Esophagus muscularis mucosa (tissue), 4 donors: ENCODE results near the gene PRR5L. TPM values are rescaled to one million over a fixed set of nuclear protein-coding genes. Genes with fewer than 3 reads are reported as not detected.

Source experiments
- DNase-seq: peaks from one replicate; pipeline ENCODE4 v3.0.0-alpha.2; 2017; ENCODE audit errors: extremely low spot score
- H3K27ac ChIP-seq, 4 donors: fragments of 200-600 bp; sonication (generic); replicated peaks in 1 of 4; 1 replicate in 3 of 4; 2 replicates in 1 of 4; pipeline ENCODE4 v1.5.1; 2016 to 2019; ENCODE audit warnings: mild to moderate bottlenecking in 1 of 4
- H3K27me3 ChIP-seq, 4 donors: fragments of 200-600 bp; sonication (generic); one replicate each; pipeline versions ENCODE4 v1.5.1 to v1.6.0; 2016 to 2019
- H3K36me3 ChIP-seq, 4 donors: fragments of 200-600 bp; sonication (generic); one replicate each; pipeline ENCODE4 v1.5.1; 2016 to 2019
- H3K4me1 ChIP-seq, 4 donors: fragments of 200-600 bp; sonication (generic); one replicate each; pipeline ENCODE4 v1.5.1; 2016 to 2019
- H3K4me3 ChIP-seq, 4 donors: fragments of 200-600 bp; sonication (generic); 1 replicate in 2 of 4; 2 replicates in 2 of 4; pipeline ENCODE4 v1.5.1; 2016 to 2019; ENCODE audit warnings: mild to moderate bottlenecking in 4 of 4, moderate library complexity in 1 of 4
- H3K9me3 ChIP-seq, 4 donors: fragments of 200-600 bp; sonication (generic); 1 replicate in 3 of 4; 2 replicates in 1 of 4; pipeline ENCODE4 v1.5.1; 2016 to 2019
- CTCF ChIP-seq, 3 experiments: fragments of 200-600 bp in 2 of 3; fragments of 450-650 bp in 1 of 3; sonication (generic) in 2 of 3; IDR thresholded peaks; one replicate each; pipeline ENCODE4 v1.5.1; 2017 to 2019; ENCODE audit warnings: antibody characterized with exemption in 3 of 3, mild to moderate bottlenecking in 2 of 3, moderate library complexity in 1 of 3
- EP300 ChIP-seq: sonication (generic); formaldehyde crosslinking; IDR thresholded peaks from one replicate; pipeline ENCODE4 v1.6.1; 2017; ENCODE audit warnings: antibody characterized with exemption
- POLR2A ChIP-seq: fragments of 450-650 bp; IDR thresholded peaks from one replicate; pipeline ENCODE4 v1.6.1; 2017; ENCODE audit warnings: antibody characterized with exemption, moderate library complexity, mild to moderate bottlenecking, low read depth
- POLR2AphosphoS5 ChIP-seq, 2 donors: sonication (generic); formaldehyde crosslinking; IDR thresholded peaks; one replicate each; pipeline ENCODE4 v1.6.1; 2017; ENCODE audit warnings: antibody characterized with exemption in 2 of 2
- WGBS: methylation state at CpG from one replicate; pipeline ENCODE4 v1.1.5; 2018; 5-methylcytosine and 5-hydroxymethylcytosine counted together
- intact Hi-C: fragments of 100-400 bp; cut with DNase I; formaldehyde crosslinking; loops from one replicate; pipeline ENCODE4 v1.15.1; 2023
- total RNA-seq, 4 donors: library from RNA; depleted of rRNA; stranded (reverse); fragments of >200 nt; gene quantifications; one replicate each; pipeline versions ENCODE4 v1.1.0 to v1.2.1, GENCODE V29; 2016

The PRR5L gene
- total RNA-seq, 4 donors from 2014 or later = 1.7 to 9.6 (median 3.1) TPM

DNA sequence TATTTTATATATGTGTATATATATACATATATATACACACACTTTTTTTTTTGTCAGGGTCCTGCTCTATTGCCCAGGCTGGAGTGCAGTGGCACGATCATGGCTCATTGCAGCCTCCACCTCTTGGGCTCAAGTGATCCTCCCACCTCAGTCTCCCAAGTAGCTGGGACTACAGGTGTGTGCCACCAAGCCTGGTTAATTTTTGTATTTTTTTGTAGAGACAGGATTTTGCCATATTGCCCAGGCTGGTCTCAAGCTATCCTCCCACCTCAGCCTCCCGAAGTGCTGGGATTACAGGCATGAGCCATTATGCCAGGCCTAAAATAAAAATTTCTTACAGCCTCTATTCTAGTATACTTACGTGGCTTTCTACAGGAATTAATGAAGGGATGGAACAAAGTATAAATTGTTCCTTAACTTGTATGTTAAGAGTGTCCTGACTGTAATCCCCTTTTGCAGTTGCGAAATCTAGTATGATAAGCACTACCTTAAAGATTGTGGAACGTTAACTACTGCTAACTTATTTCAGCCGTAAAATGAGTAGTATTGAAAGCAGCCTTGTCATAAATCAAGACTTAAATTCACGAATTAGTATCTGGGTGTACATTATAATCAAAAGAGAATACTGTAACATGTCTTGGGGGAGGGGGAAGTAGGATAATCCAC lies 211.9 kb downstream of the PRR5L start:
- 69% methylated on average over 7 of the region's 7 CpGs for WGBS
- intact Hi-C loops = no loop called here
- Histone ChIP-seq H3K27me3 (no peaks in the 10 kb centered on the region), H3K4me1 (peaks cover 5 to 44% (median 30%) of the 10 kb centered on the region in 4 donors), H3K4me3 (peak overlapping the region in 3 of 4 donors; percentile 0 to 90 (median 71)), H3K27ac (peak overlapping the region in 3 of 4 donors; percentile 90 to 91 (median 91)), H3K36me3 (no peaks in the 10 kb centered on the region), H3K9me3 (no peaks in the 10 kb centered on the region)
- DNase-seq = no peak
- TF ChIP-seq POLR2A = no peak
- TF ChIP-seq POLR2AphosphoS5 (IDR thresholded peaks at IDR 0.05) = no peak
- TF ChIP-seq CTCF (IDR thresholded peaks at IDR 0.05) = no peak
- TF ChIP-seq EP300 = no peak

DNA sequence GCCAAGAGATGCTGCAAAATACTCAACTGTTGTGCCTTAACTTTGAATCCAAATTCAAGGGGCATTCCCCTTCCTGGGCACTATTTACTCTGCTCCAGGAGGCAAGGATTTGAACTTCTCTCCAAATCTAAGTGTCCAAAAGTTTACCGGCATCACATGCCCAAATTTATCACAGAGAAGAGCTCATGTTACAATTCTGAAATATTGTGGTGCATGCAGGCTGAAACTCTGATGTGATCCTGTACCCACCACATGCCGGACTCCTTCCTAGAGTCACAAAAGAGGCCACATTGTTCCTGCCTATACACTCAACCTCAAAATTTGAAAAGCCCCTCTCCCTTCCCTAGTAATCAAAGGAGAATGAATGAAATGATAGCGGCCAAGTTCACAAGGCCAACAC lies 212.7 kb downstream of the PRR5L start:
- TF ChIP-seq CTCF (IDR thresholded peaks at IDR 0.05) = no peak
- Histone ChIP-seq H3K9me3 (peaks cover 0 to 2% (median under 1%) of the 10 kb centered on the region in 4 donors), H3K4me3 (peak overlapping the region; percentile 71 to 96 (median 92)), H3K36me3 (no peaks in the 10 kb centered on the region), H3K27ac (peak overlapping the region; percentile 90 to 93 (median 91)), H3K27me3 (no peaks in the 10 kb centered on the region), H3K4me1 (peaks cover 0 to 44% (median 30%) of the 10 kb centered on the region in 4 donors)
- 27% methylated on average over 3 of the region's 3 CpGs for whole genome bisulfite sequencing
- DNase-seq = no peak
- intact Hi-C loops = no loop called here

- peak overlapping the region; percentile 90 to 93 (median 91) for H3K27ac ChIP-seq
- peaks cover 0 to 44% (median 30%) of the 10 kb centered on the region in 4 donors for H3K4me1 ChIP-seq
- no peaks in the 10 kb centered on the region for H3K36me3 ChIP-seq
- DNase-seq = no peak
- TF ChIP-seq CTCF (IDR thresholded peaks at IDR 0.05) = no peak
- TF ChIP-seq POLR2A = no peak
- no peak for TF ChIP-seq POLR2AphosphoS5 (IDR thresholded peaks at IDR 0.05)
- no peak for TF ChIP-seq EP300
- peaks cover 0 to 7% (median 5%) of the 10 kb centered on the region in 4 donors for H3K9me3 ChIP-seq
- H3K27me3 ChIP-seq = no peaks in the 10 kb centered on the region
- WGBS = 1% methylated on average over 15 of the region's 15 CpGs
- peak overlapping the region; percentile 71 to 96 (median 92) for H3K4me3 ChIP-seq
- intact Hi-C loops = no loop called here
Measured at GRCh38 chr11:36509201-36509639, 213.1 kb downstream of the PRR5L start.

DNA sequence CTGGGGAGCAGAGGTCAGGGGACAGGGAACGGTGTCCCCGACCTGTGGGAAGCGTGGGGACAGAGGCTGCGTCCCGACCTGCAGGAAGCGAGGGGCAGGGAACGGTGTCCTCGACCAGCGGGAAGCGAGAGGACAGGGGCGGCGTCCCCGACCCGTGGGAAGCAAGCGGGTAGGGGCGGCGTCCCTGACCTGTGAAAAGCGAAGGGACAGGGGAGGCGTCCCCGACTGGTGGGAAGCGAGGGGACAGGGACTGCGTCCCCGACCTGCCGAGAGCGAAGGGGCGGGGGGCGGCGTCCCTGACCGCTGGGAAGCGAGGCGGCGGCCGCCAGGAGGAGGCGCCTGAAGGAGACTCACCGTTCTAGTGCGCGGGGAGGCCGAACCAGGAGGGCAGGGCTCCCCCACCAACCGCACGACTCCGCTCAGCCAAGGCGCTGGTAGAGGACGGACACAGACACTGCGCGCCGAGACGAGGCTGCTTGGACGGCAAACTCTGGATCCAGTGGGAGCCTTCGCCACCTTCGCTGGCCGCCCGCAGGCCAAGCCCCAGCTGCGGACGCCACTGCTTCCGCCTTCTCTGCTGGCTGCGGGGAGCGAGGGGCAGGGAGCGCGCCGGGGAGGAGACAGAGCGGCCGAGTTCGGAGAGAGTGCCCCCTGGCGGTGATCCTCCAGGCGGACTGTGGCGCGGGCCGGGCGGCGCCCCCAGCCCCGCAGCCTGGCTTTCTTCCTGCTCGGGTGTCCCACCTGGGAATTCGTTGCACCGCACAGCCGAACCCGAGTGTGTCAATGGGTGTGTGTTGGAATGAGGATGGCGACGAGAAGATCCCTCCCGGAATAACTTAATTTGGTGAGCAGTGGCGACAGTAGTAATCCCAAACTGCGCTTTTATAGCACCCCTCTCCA lies 213.9 kb downstream of the PRR5L start, which contains the start of gene TRAF6:
TSS of gene TRAF6 (minus strand) at position 579 of the 900 bp plus-strand sequence. CDS start 8,757 bp downstream, outside the sequence.
- H3K4me3 ChIP-seq = peak within 1 kb of the TSS; percentile 71 to 96 (median 92)
- peak; percentile 97 for DNase-seq
- H3K27me3 ChIP-seq = no peaks in the 10 kb centered on the region
- intact Hi-C loops = no loop called here
- TF ChIP-seq POLR2AphosphoS5 (IDR thresholded peaks at IDR 0.05) (peak; percentile 85 to 96), EP300 (no peak), POLR2A (peak; percentile 75), CTCF (IDR thresholded peaks at IDR 0.05) (peak; percentile 74 to 86 (median 81))
- peaks cover 0 to 44% (median 30%) of the 10 kb centered on the region in 4 donors for H3K4me1 ChIP-seq
- H3K27ac ChIP-seq = peak within 1 kb of the TSS; percentile 90 to 93 (median 91)
- peaks cover 0 to 9% (median 6%) of the 10 kb centered on the region in 4 donors for H3K9me3 ChIP-seq
- 2% methylated on average over 32 of the region's 81 CpGs for WGBS
- no peaks in the 10 kb centered on the region for H3K36me3 ChIP-seq
